K562 (cell line): ENCODE results near the gene SLC25A15. TPM values are rescaled to one million over a fixed set of nuclear protein-coding genes. Genes with fewer than 3 reads are reported as not detected.

Experiments
- CBFB ChIP-seq: sonication (generic); formaldehyde crosslinking; IDR thresholded peaks from 2 replicates; pipeline ENCODE4 v1.4.0; 2020; ENCODE audit warnings: mild to moderate bottlenecking, missing genetic modification reagents
- CREBBP ChIP-seq: IDR thresholded peaks from one replicate; pipeline ENCODE4 v1.6.1; 2012; ENCODE audit warnings: low read depth, mild to moderate bottlenecking, control low read depth, inconsistent platforms, low read length
- CTCFL ChIP-seq: IDR thresholded peaks from 2 replicates; pipeline ENCODE4 v1.6.1; 2011; ENCODE audit warnings: borderline replicate concordance, low read depth, mild to moderate bottlenecking, moderate library complexity, low read length; ENCODE audit not compliant: insufficient read depth, poor library complexity, severe bottlenecking
- DEAF1 ChIP-seq: fragments of 450-650 bp; formaldehyde crosslinking; IDR thresholded peaks from 2 replicates; pipeline ENCODE4 v1.4.0; 2020; ENCODE audit warnings: mild to moderate bottlenecking, moderate library complexity
- DLX4 ChIP-seq: fragments of 250-450 bp; sonication (Bioruptor Pico); IDR thresholded peaks from 2 replicates; pipeline ENCODE4 v1.6.1; 2021; ENCODE audit warnings: mild to moderate bottlenecking
- E2F4 ChIP-seq: sonication (generic); formaldehyde crosslinking; IDR thresholded peaks from 2 replicates; pipeline ENCODE4 v1.8.0; 2022; ENCODE audit warnings: mild to moderate bottlenecking, low read depth, missing genetic modification reagents
- EP400 ChIP-seq: fragments of 450-650 bp; IDR thresholded peaks from 2 replicates; pipeline ENCODE4 v1.6.1; 2017; ENCODE audit warnings: antibody characterized with exemption, mild to moderate bottlenecking, moderate library complexity
- HSF4 ChIP-seq: fragments of 250-450 bp; sonication (Bioruptor Pico); IDR thresholded peaks from 2 replicates; pipeline ENCODE4 v2.1.2; 2022; ENCODE audit warnings: mild to moderate bottlenecking, moderate library complexity, borderline replicate concordance
- LCOR ChIP-seq: sonication (generic); formaldehyde crosslinking; IDR thresholded peaks from 2 replicates; pipeline ENCODE4 v1.8.0; 2022; ENCODE audit warnings: mild to moderate bottlenecking, missing genetic modification reagents
- MBD2 ChIP-seq: sonication (generic); IDR thresholded peaks from 2 replicates; pipeline ENCODE4 v1.6.1; 2016; ENCODE audit warnings: low read depth, borderline replicate concordance
- MTF1 ChIP-seq: fragments of 250-450 bp; sonication (Bioruptor Pico); IDR thresholded peaks from 2 replicates; pipeline ENCODE4 v1.9.0; 2021; ENCODE audit warnings: moderate library complexity, mild to moderate bottlenecking, inconsistent platforms, borderline replicate concordance
- MXI1 ChIP-seq: IDR thresholded peaks from 2 replicates; pipeline ENCODE4 v1.6.1; 2011; ENCODE audit warnings: low read depth, mild to moderate bottlenecking, improper control_type of control experiment, low read length
- NR0B1 ChIP-seq: fragments of 450-650 bp; IDR thresholded peaks from one replicate; pipeline ENCODE4 v1.6.1; 2018; ENCODE audit warnings: mild to moderate bottlenecking, moderate library complexity; ENCODE audit not compliant: partially characterized antibody
- POLR2A ChIP-seq: fragments of 450-650 bp; conservative IDR thresholded peaks from 2 replicates; pipeline ENCODE4 v1.6.1; 2016
- RB1 ChIP-seq: fragments of 450-650 bp; IDR thresholded peaks from 2 replicates; pipeline ENCODE4 v1.6.1; 2017; ENCODE audit warnings: low read depth, mild to moderate bottlenecking
- SMARCA4 ChIP-seq: fragments of 450-650 bp; IDR thresholded peaks from 2 replicates; pipeline ENCODE4 v1.6.1; 2016
- ZBTB33 ChIP-seq: sonication (generic); formaldehyde crosslinking; IDR thresholded peaks from 2 replicates; pipeline ENCODE4 v1.8.1; 2023; ENCODE audit warnings: mild to moderate bottlenecking, missing genetic modification reagents
- ZFP30 ChIP-seq: fragments of 250-450 bp; sonication (Bioruptor Pico); IDR thresholded peaks from 2 replicates; pipeline ENCODE4 v1.8.0; 2022; ENCODE audit warnings: moderate library complexity, mild to moderate bottlenecking, inconsistent platforms, borderline replicate concordance
- ZNF224 ChIP-seq: sonication (generic); formaldehyde crosslinking; IDR thresholded peaks from 2 replicates; pipeline ENCODE4 v1.8.0; 2022; ENCODE audit warnings: mild to moderate bottlenecking, missing genetic modification reagents
- ZNF253 ChIP-seq: fragments of 250-450 bp; sonication (Bioruptor Pico); conservative IDR thresholded peaks from 2 replicates; pipeline ENCODE4 v1.6.1; 2021; ENCODE audit warnings: mild to moderate bottlenecking
- polyA plus RNA-seq, 8 experiments: library from polyadenylated mRNA; depleted of rRNA in 4 of 8; stranded (reverse) in 5 of 8; unstranded in 3 of 8; fragments of >200 nt; fragmentation: Nextera tagmentation in 2 of 8; fragmentation: Illumina TruSeq in 1 of 8; extraction: Ambion mirVana in 2 of 8; extraction: Trizol in 1 of 8; gene quantifications; 2 replicates each; pipeline versions ENCODE4 v1.2.1 to v1.2.3, GENCODE V29; 2011 to 2014; ENCODE audit warnings: inconsistent platforms in 1 of 8, missing spikeins in 1 of 8
- total RNA-seq, 7 experiments: library from RNA; depleted of rRNA in 6 of 7; stranded (reverse); fragments of >200 nt in 6 of 7; fragmentation: Illumina TruSeq in 2 of 7; extraction: Trizol in 2 of 7; gene quantifications; 2 replicates each; pipeline versions ENCODE4 v1.2.1 to v1.2.3, GENCODE V29; 2011 to 2021; ENCODE audit warnings: low replicate concordance in 1 of 7

The SLC25A15 gene
- total and polyA plus RNA-seq, 9 of the 15 experiments (the other 6 are each of a cell fraction or from before 2014, with no cell fraction given), result 3.5 to 30.5 (median 20.3) TPM

GRCh38 chr13:40770934-40771618 lies 18.3 kb upstream of the SLC25A15 start, which contains the start of gene MRPS31 (continued):
- TF ChIP-seq NR0B1, result no peak
- TF ChIP-seq E2F4 (CRISPR knock-in tag), result 0 out of 2 replicates have a peak, but pooled peaks have one; percentile 15
- TF ChIP-seq ZNF224 (CRISPR knock-in tag), result no peak
- no peak for TF ChIP-seq CBFB (CRISPR knock-in tag)
- TF ChIP-seq ZBTB33, result peak; percentile 28; the same call in 1 of the 2 replicates
- peak; percentile 86 for TF ChIP-seq POLR2A
- TF ChIP-seq LCOR, result peak; percentile 35; the same call in 1 of the 2 replicates
- TF ChIP-seq CTCFL, result no peak
- TF ChIP-seq EP400, result peak; percentile 80
- 0 out of 2 replicates have a peak, but pooled peaks have one; percentile 34 for TF ChIP-seq MXI1
- TF ChIP-seq CREBBP, result no peak
- peak; percentile 93 for TF ChIP-seq RB1
- TF ChIP-seq SMARCA4, result no peak
- no peak for TF ChIP-seq HSF4 (CRISPR knock-in tag)
- no peak for TF ChIP-seq ZFP30 (CRISPR knock-in tag)
- TF ChIP-seq MBD2, result peak; percentile 65; the same call in 1 of the 2 replicates
- TF ChIP-seq ZNF253 (CRISPR knock-in tag), result no peak
- no peak for TF ChIP-seq DEAF1 (CRISPR knock-in tag)
- TF ChIP-seq MTF1 (CRISPR knock-in tag), result no peak
- no peak for TF ChIP-seq DLX4 (CRISPR knock-in tag)
